Transverse colon (tissue), 4 donors: ENCODE results near the gene PFKFB1. TPM values are rescaled to one million over a fixed set of nuclear protein-coding genes. Genes with fewer than 3 reads are reported as not detected.
"Not testable (repeated sequence)": the region's sequence is repeated elsewhere in the genome, so short reads cannot be mapped to it uniquely, and the experiment has no call there.

Experiments used
- DNase-seq: peaks from one replicate; pipeline ENCODE4 v3.0.0-alpha.2; 2019
- H3K27ac ChIP-seq, 4 donors: fragments of 200-600 bp; sonication (generic); 2 replicates each; pipeline ENCODE4 v1.5.1; 2016 to 2018; ENCODE audit warnings: inconsistent platforms in 4 of 4
- H3K27me3 ChIP-seq: fragments of 200-600 bp; sonication (generic); 2 replicates; pipeline ENCODE4 v1.5.1; 2017; ENCODE audit warnings: inconsistent platforms
- H3K36me3 ChIP-seq, 4 donors: fragments of 200-600 bp; sonication (generic); 2 replicates each; pipeline ENCODE4 v1.5.1; 2017 to 2019; ENCODE audit warnings: inconsistent platforms in 4 of 4
- H3K4me1 ChIP-seq, 4 donors: fragments of 200-600 bp; sonication (generic); 2 replicates each; pipeline ENCODE4 v1.5.1; 2017 to 2020; ENCODE audit warnings: inconsistent platforms in 4 of 4
- H3K4me3 ChIP-seq, 4 donors: fragments of 200-600 bp; sonication (generic); 1 replicate in 1 of 4; 2 replicates in 3 of 4; pipeline versions ENCODE4 v1.5.1 to v1.6.1; 2017 to 2019; ENCODE audit warnings: inconsistent platforms in 4 of 4
- H3K9me3 ChIP-seq, 2 donors: fragments of 200-600 bp; sonication (generic); 2 replicates each; pipeline ENCODE4 v1.5.1; 2017 to 2019; ENCODE audit warnings: inconsistent platforms in 2 of 2
- EP300 ChIP-seq: sonication (generic); formaldehyde crosslinking; IDR thresholded peaks from one replicate; pipeline ENCODE4 v1.6.1; 2017; ENCODE audit warnings: antibody characterized with exemption, low read depth
- POLR2A ChIP-seq: fragments of 450-650 bp; IDR thresholded peaks from one replicate; pipeline ENCODE4 v1.6.1; 2016; ENCODE audit warnings: antibody characterized with exemption, mild to moderate bottlenecking, moderate library complexity
- POLR2AphosphoS5 ChIP-seq, 3 donors: sonication (generic); formaldehyde crosslinking; IDR thresholded peaks; one replicate each; pipeline ENCODE4 v1.6.1; 2016; ENCODE audit warnings: antibody characterized with exemption in 3 of 3
- WGBS, 2 donors: methylation state at CpG; one replicate each; pipeline ENCODE4 v1.1.5; 2018; ENCODE audit warnings: low coverage in 1 of 2; 5-methylcytosine and 5-hydroxymethylcytosine counted together
- in situ Hi-C, 4 donors: fragments of 200-750 bp; cut with MboI; loops; one replicate each; pipeline versions ENCODE4 v1.15.0 to v1.15.1; 2017; ENCODE audit warnings: low sequenced_read_pairs in 3 of 4, low pct_ligation_motif_present in 1 of 4, low pct_unique_long_range_greater_than_20kb in 1 of 4
- intact Hi-C: fragments of 100-400 bp; cut with DNase I; formaldehyde crosslinking; loops from one replicate; pipeline ENCODE4 v1.15.1; 2023; ENCODE audit warnings: low total_unique reads
- total RNA-seq, 4 donors: library from RNA; depleted of rRNA; stranded (reverse); fragments of >200 nt; gene quantifications; one replicate each; pipeline ENCODE4 v1.1.0, GENCODE V29; 2016
- TF ChIP-seq, protein P1 (sequence below), 5 experiments: fragments of 200-600 bp in 3 of 5; fragments of 450-650 bp in 2 of 5; sonication (generic) in 3 of 5; IDR thresholded peaks; 1 replicate in 2 of 5; 2 replicates in 3 of 5; pipeline ENCODE4 v1.5.1; 2016 to 2017; ENCODE audit warnings: antibody characterized with exemption in 5 of 5, inconsistent platforms in 3 of 5, mild to moderate bottlenecking in 2 of 5, moderate library complexity in 1 of 5

The PFKFB1 gene
- total RNA-seq, 4 donors from 2014 or later, result 0.32 to 0.55 TPM; not detected in 2

DNA sequence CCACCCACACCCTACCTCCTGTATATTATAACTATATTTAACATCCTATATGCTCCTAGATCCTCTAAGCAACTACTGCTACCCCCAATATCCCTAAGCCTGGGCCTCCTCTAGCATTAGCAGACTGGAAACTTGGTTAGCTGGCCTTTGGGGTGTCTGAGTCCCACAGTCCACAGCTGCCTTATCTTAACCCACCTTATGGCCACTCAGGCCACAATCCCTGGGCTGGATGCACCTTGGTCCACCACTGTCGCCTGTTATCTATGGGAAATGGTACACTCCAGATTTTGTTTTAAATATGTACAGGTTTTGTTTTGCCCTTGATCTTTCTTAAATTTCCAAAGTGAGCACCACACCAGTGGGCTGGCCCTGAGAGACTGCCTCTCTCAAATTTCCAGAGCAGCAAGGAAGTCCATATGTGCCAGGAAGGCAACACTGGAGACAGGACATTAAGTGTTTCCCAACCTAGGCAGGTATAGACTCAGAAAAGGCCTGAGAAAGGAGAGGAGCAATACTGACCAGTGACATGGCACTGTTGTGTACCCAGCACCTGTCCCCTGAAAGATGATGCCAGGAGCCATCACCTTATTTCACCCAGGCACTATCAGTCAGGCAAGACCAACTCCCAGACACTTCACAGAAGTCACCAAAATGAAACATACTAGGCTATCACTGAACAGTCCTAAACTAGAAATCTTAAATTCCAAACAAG lies 921 bp downstream of the PFKFB1 start:
- 80% methylated on average over 1 of the region's 1 CpG; no CpG with 5 or more reads in 1 of the 2 donors for WGBS, 2 donors
- DNase-seq, result no peak
- Histone ChIP-seq H3K27ac (no peak overlapping the region), H3K27me3 (no peaks in the 10 kb centered on the region), H3K9me3 (no peaks in the 10 kb centered on the region), H3K36me3 (no peaks in the 10 kb centered on the region), H3K4me1 (no peaks in the 10 kb centered on the region), H3K4me3 (no peak overlapping the region)
- intact Hi-C loops (no loop called here), in situ Hi-C loops (no loop called here)
- TF ChIP-seq POLR2AphosphoS5 (IDR thresholded peaks at IDR 0.05), result no peak
- TF ChIP-seq, protein P1, sequence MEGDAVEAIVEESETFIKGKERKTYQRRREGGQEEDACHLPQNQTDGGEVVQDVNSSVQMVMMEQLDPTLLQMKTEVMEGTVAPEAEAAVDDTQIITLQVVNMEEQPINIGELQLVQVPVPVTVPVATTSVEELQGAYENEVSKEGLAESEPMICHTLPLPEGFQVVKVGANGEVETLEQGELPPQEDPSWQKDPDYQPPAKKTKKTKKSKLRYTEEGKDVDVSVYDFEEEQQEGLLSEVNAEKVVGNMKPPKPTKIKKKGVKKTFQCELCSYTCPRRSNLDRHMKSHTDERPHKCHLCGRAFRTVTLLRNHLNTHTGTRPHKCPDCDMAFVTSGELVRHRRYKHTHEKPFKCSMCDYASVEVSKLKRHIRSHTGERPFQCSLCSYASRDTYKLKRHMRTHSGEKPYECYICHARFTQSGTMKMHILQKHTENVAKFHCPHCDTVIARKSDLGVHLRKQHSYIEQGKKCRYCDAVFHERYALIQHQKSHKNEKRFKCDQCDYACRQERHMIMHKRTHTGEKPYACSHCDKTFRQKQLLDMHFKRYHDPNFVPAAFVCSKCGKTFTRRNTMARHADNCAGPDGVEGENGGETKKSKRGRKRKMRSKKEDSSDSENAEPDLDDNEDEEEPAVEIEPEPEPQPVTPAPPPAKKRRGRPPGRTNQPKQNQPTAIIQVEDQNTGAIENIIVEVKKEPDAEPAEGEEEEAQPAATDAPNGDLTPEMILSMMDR (IDR thresholded peaks at IDR 0.05), result no peak
- no peak for TF ChIP-seq EP300
- TF ChIP-seq POLR2A, result no peak

DNA sequence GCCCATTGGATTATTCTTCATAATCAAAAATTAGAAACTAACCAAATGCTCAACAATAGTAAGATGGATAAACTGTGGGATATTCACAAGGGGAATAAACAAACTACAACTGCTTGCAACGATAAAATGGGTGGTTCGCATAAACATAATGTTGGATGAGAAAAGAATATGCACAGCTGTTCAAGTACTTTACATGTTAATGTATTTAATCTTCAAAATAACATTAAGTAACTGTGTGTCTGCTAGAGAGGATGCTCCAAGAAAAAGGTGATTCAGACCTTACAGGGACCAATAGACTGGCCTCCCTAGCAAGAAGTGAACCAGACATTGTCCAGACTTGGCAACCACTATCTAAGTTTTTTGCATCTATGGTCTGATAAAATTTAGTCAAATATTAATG lies 2.3 kb downstream of the PFKFB1 start:
- no peaks in the 10 kb centered on the region for H3K4me1 ChIP-seq
- H3K27me3 ChIP-seq, result no peaks in the 10 kb centered on the region
- no peak overlapping the region for H3K4me3 ChIP-seq
- no peaks in the 10 kb centered on the region for H3K9me3 ChIP-seq
- TF ChIP-seq POLR2AphosphoS5 (IDR thresholded peaks at IDR 0.05), result no peak
- no peak for TF ChIP-seq POLR2A
- TF ChIP-seq EP300, result no peak
- TF ChIP-seq, protein P1 (IDR thresholded peaks at IDR 0.05), result no peak
- in situ Hi-C loops, result no loop called here
- no peak overlapping the region for H3K27ac ChIP-seq
- no peak for DNase-seq
- no peaks in the 10 kb centered on the region for H3K36me3 ChIP-seq
- intact Hi-C loops, result no loop called here
- WGBS, 2 donors, result 69 to 82% methylated on average over 2 of the region's 2 CpGs

DNA sequence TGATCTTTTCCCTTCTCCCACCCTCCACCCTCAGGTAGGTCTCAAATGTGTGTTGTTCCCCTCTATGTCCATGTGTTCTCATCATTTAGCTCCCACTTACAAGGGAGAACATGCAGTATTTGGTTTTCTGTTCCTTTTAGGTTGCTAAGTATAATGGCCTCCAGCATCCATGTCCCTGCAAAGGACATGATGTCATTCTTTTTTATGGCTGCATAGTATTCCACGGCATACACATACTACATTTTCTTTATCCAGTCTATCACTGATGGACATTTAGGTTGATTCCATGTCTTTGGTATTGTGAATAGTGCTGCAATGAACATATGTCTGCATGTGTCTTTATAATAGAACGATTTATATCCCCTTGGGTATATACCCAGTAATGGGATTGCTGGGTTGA lies 10.7 kb downstream of the PFKFB1 start:
- 82% methylated on average over 2 of the region's 2 CpGs; no CpG with 5 or more reads in 1 of the 2 donors for WGBS, 2 donors
- in situ Hi-C loops, H3K36me3 ChIP-seq, DNase-seq, H3K27me3 ChIP-seq, H3K9me3 ChIP-seq, H3K27ac ChIP-seq, intact Hi-C loops, H3K4me1 ChIP-seq, H3K4me3 ChIP-seq: not testable (repeated sequence)

DNA sequence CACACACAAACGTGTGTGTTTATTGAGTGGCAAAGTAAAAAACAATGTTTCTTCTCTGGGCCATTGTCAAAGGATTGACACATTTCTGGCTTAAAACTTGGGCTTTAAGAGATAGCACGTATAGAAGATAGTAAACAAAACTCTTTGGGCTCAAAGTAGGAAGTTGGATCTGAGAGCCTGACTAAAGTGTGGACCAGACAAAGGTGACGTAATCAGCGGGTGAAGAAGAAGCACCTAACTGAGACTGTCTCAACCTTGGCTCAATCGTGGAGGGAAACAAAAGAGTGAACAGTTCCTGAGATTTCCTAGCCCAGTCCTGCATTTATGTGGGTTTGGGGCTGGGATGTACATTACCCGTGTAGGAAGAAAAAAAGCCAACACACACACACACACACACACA lies 13.7 kb downstream of the PFKFB1 start:
- H3K36me3 ChIP-seq, result no peaks in the 10 kb centered on the region
- H3K27ac ChIP-seq, result no peak overlapping the region
- in situ Hi-C loops, result no loop called here
- TF ChIP-seq EP300 (no peak), POLR2A (no peak), POLR2AphosphoS5 (IDR thresholded peaks at IDR 0.05) (no peak)
- TF ChIP-seq, protein P1 (IDR thresholded peaks at IDR 0.05), result no peak
- no peaks in the 10 kb centered on the region for H3K27me3 ChIP-seq
- intact Hi-C loops, result no loop called here
- H3K4me1 ChIP-seq, result no peaks in the 10 kb centered on the region
- DNase-seq, result no peak
- 69% methylated on average over 6 of the region's 6 CpGs; no CpG with 5 or more reads in 1 of the 2 donors for WGBS, 2 donors
- H3K9me3 ChIP-seq, result no peaks in the 10 kb centered on the region
- no peak overlapping the region for H3K4me3 ChIP-seq

DNA sequence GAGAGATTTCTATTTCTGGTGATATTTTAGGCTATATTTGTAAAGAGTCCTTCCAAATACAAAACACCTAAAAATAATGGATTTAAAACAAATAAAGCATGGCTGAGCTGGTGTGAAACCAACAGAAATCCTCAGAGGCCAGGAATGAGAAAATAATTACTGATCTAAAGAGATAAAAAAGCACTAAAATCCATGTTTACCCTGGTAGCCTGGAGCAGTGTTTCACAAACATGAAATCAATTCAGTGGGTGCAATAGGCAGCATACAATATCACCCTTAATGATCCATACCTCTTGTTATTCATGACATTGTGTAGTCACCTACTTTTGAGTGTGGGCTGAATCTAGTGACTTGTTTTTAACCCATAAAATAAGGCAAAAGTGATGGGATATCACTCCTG lies 14.6 kb downstream of the PFKFB1 start:
- Histone ChIP-seq H3K36me3 (no peaks in the 10 kb centered on the region), H3K4me1 (no peaks in the 10 kb centered on the region), H3K9me3 (no peaks in the 10 kb centered on the region), H3K27me3 (no peaks in the 10 kb centered on the region), H3K27ac (no peak overlapping the region), H3K4me3 (no peak overlapping the region)
- intact Hi-C loops (no loop called here), in situ Hi-C loops (no loop called here)
- no peak for DNase-seq
- TF ChIP-seq POLR2AphosphoS5 (IDR thresholded peaks at IDR 0.05) (no peak), POLR2A (no peak)
